GM19043 (cell line): ENCODE data around the gene RANBP9.

Experiments
- ATAC-seq: cut with Tn5 transposase; IDR thresholded peaks from one replicate; pipeline ENCODE4 v1.9.1; 2021; ENCODE audit warnings: low read depth; ENCODE audit not compliant: unreplicated experiment

The RANBP9 gene

GRCh38 chr6:13711733-13712598 is at the start of gene RANBP9:
Gene RANBP9, minus strand, starts transcription at chr6:13711835. Its CDS starts 330 bp downstream, at chr6:13711505.
- peak; percentile 70 for ATAC-seq

GRCh38 chr6:13760307-13761304 is 49.0 kb upstream of the RANBP9 start:
- ATAC-seq: no peak

- ATAC-seq: no peak
Observed at GRCh38 chr6:13759025-13759424, 47.4 kb upstream of the RANBP9 start.

- no peak for ATAC-seq
Observed at GRCh38 chr6:13754644-13755043, 43.0 kb upstream of the RANBP9 start.

- no peak for ATAC-seq
Observed at GRCh38 chr6:13743736-13744127, 32.1 kb upstream of the RANBP9 start.

- no peak for ATAC-seq
Observed at GRCh38 chr6:13742961-13743735, 31.5 kb upstream of the RANBP9 start.

- no peak for ATAC-seq
Observed at GRCh38 chr6:13741365-13741764, 29.7 kb upstream of the RANBP9 start.

- no peak for ATAC-seq
Observed at GRCh38 chr6:13735031-13735430, 23.4 kb upstream of the RANBP9 start.

GRCh38 chr6:13733178-13733887 is 21.7 kb upstream of the RANBP9 start:
- no peak for ATAC-seq

- ATAC-seq: no peak
Observed at GRCh38 chr6:13730704-13731103, 19.1 kb upstream of the RANBP9 start.

GRCh38 chr6:13729891-13730290 is 18.3 kb upstream of the RANBP9 start:
- no peak for ATAC-seq

- no peak for ATAC-seq
Observed at GRCh38 chr6:13725570-13725969, 13.9 kb upstream of the RANBP9 start.

- ATAC-seq: no peak
Observed at GRCh38 chr6:13725052-13725451, 13.4 kb upstream of the RANBP9 start.

- no peak for ATAC-seq
Observed at GRCh38 chr6:13724182-13724581, 12.5 kb upstream of the RANBP9 start.

GRCh38 chr6:13722880-13723279 is 11.2 kb upstream of the RANBP9 start:
- ATAC-seq: no peak

GRCh38 chr6:13718123-13718458 is 6.5 kb upstream of the RANBP9 start:
- ATAC-seq: no peak

- ATAC-seq: no peak
Observed at GRCh38 chr6:13716955-13717295, 5.3 kb upstream of the RANBP9 start.

- no peak for ATAC-seq
Observed at GRCh38 chr6:13716225-13716954, 4.8 kb upstream of the RANBP9 start.

GRCh38 chr6:13715444-13715883 is 3.8 kb upstream of the RANBP9 start:
- no peak for ATAC-seq

GRCh38 chr6:13712599-13712898 is 914 bp upstream of the RANBP9 start:
- no peak for ATAC-seq
